ENCODE data around the gene SERPINC1.

Gene SERPINC1

DNA sequence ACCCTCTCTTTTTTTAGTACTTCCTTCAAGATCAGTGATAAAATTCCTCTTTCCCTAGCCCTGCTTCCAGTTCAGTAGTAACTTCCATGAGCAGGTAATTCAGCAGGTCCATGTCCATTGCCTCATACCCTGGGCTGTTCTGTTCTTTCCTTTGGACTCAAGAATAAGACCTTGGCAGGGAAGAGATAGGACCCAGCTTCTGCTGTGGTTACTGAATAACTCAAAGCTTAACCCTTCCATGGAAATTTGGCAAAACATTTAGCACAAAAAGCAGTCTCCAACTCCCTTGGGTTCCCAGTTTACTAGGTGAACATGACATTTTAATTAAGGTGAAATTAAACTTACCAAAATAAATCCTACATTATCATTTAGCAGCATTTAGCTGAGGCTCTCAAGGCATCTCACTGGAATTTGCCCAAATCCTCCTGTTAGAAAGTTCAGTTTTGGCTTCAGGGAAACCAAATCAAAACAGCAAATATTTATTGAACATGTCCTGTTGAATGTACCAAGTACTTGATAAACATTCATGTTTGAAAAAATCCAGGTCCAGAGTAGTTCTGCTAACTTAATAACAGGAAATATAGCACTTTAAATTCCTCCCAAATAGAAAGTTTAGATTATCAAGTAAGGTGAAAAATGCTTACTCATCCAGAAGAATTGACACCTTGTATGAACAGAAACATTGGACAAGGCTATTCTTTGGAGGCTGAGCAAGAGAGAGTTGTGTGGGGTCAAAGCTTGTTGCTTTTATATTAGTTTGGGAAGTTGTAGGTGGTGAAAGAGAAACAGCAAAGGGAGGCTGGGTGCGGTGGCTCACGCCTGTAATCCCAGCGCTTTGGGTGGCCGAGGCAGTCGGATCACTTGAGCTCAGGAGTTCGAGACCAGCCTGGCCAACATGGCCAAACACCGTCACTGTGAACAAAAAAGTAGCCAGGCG, 8.4 kb upstream of the SERPINC1 start:
- Histone ChIP-seq H3K36me3 (ENCODE audit: control insufficient read depth in 1 of 2, insufficient read depth in 2 of 2, low read length in 2 of 2) (no peaks in the 10 kb centered on the region), H3K9me3 (ENCODE audit: control insufficient read depth in 1 of 2, low read length in 2 of 2) (no peaks in the 10 kb centered on the region), H3K4me3 (ENCODE audit: low read depth in 1 of 2, low read length in 2 of 2) (no peak overlapping the region), H3K9ac (ENCODE audit: low read depth in 1 of 2, low read length in 2 of 2) (no peak overlapping the region), H3K27me3 (ENCODE audit: control insufficient read depth in 1 of 2, insufficient read depth in 2 of 2, low read length in 2 of 2) (no peaks in the 10 kb centered on the region), H3K27ac (ENCODE audit: low read depth, low read length) (no peak overlapping the region), H3K4me1 (ENCODE audit: control insufficient read depth in 1 of 2, insufficient read depth in 2 of 2, low read length in 2 of 2) (peaks cover 9 to 11% of the 10 kb centered on the region in 2 donors)

DNA sequence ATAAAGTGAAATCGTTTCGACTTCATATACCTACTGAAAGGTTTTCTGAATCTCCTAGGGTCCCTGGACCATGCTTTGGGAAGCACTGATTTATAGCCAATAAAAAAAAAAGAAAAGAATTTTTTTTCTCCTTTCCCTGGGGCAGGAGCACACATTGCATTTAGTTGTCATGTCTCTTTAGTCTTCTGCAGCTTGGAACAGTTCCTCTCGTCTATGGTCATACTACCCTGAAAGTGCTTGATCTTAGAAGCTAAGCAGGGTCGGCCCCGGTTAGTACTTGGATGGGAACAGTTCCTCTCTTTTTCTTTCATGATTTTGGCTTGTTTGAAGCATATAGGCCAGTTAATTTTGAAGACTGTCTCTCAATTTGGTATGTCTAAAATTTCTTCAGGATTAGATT, 3.7 kb upstream of the SERPINC1 start:
- H3K9me3 ChIP-seq (ENCODE audit: control insufficient read depth in 1 of 2, low read length in 2 of 2) = no peaks in the 10 kb centered on the region
- no peak overlapping the region for H3K4me3 ChIP-seq (ENCODE audit: low read depth in 1 of 2, low read length in 2 of 2)
- H3K9ac ChIP-seq (ENCODE audit: low read depth in 1 of 2, low read length in 2 of 2) = no peak overlapping the region
- no peaks in the 10 kb centered on the region for H3K36me3 ChIP-seq (ENCODE audit: control insufficient read depth in 1 of 2, insufficient read depth in 2 of 2, low read length in 2 of 2)
- no peak overlapping the region for H3K27ac ChIP-seq (ENCODE audit: low read depth, low read length)
- peaks cover 6 to 9% of the 10 kb centered on the region in 2 donors for H3K4me1 ChIP-seq (ENCODE audit: control insufficient read depth in 1 of 2, insufficient read depth in 2 of 2, low read length in 2 of 2)
- no peaks in the 10 kb centered on the region for H3K27me3 ChIP-seq (ENCODE audit: control insufficient read depth in 1 of 2, insufficient read depth in 2 of 2, low read length in 2 of 2)

DNA sequence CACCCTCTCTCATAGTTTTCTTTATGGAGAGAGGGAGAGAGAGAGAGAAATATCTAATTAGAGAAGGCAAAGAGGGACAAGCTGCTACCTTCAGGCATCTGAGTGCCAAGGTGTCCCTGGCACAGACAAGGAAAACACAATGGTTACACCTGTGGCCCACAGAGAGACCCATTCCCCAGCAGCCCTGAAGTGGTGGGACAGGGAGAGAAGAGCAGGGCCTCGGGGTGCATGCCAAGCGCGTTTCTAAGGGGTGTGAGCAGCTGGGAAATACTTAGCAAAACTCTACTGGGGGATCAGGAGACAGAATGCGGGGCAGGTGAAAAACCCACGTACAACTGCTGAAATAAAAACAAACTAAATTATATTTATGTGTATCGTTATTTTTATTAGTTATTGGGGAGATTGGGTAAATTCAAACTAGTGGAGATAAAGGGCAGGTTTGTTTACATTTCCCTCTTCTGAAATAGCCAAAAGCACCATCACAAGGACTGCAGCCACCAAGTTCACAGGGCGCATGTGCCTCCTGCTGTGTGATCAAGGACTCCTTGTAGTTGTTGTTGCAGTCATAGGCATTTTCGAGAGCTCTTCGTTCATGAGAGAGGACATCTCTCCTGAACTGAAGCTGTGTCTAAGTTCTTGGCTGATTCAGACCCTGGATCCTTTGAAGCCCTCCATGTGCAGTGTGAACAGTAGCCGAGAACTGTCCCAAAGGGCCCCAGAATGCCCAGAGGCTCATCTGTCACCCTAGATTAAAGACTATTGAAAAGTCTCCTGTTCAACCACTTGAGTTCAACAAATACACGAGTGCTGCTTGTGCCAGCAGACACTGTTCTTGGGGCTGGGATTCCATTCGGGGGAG, 737 bp upstream of the SERPINC1 start:
- Histone ChIP-seq H3K36me3 (ENCODE audit: control insufficient read depth in 1 of 2, insufficient read depth in 2 of 2, low read length in 2 of 2) (no peaks in the 10 kb centered on the region), H3K27me3 (ENCODE audit: control insufficient read depth in 1 of 2, insufficient read depth in 2 of 2, low read length in 2 of 2) (no peaks in the 10 kb centered on the region), H3K9me3 (ENCODE audit: control insufficient read depth in 1 of 2, low read length in 2 of 2) (no peaks in the 10 kb centered on the region), H3K4me3 (ENCODE audit: low read depth in 1 of 2, low read length in 2 of 2) (no peak overlapping the region), H3K9ac (ENCODE audit: low read depth in 1 of 2, low read length in 2 of 2) (no peak overlapping the region), H3K4me1 (ENCODE audit: control insufficient read depth in 1 of 2, insufficient read depth in 2 of 2, low read length in 2 of 2) (no peaks in the 10 kb centered on the region), H3K27ac (ENCODE audit: low read depth, low read length) (no peak overlapping the region)

DNA sequence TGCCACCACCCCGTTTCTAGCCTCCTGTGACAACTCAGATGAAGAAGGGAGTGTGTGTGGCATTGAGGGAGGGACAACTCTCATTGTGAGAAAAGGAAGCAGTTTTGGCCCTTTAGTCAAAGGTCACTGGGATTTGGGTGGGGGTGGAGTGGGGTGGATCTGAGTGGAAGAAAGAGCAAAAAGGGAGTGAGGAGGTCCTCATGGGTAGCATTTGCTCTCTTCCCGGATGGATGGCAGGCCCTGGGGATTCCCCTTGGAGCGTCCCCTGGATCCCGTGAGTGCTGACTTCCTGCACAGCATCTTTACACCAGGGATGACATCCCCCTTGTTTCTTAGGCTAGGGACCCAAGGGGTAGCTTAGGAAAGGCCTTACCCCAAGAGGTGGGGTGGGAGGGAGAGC, 460 bp downstream of the SERPINC1 start:
- no peak overlapping the region for H3K4me3 ChIP-seq (ENCODE audit: low read depth in 1 of 2, low read length in 2 of 2)
- H3K9ac ChIP-seq (ENCODE audit: low read depth in 1 of 2, low read length in 2 of 2) = no peak overlapping the region
- H3K4me1 ChIP-seq (ENCODE audit: control insufficient read depth in 1 of 2, insufficient read depth in 2 of 2, low read length in 2 of 2) = no peaks in the 10 kb centered on the region
- no peaks in the 10 kb centered on the region for H3K27me3 ChIP-seq (ENCODE audit: control insufficient read depth in 1 of 2, insufficient read depth in 2 of 2, low read length in 2 of 2)
- no peak overlapping the region for H3K27ac ChIP-seq (ENCODE audit: low read depth, low read length)
- no peaks in the 10 kb centered on the region for H3K9me3 ChIP-seq (ENCODE audit: control insufficient read depth in 1 of 2, low read length in 2 of 2)
- no peaks in the 10 kb centered on the region for H3K36me3 ChIP-seq (ENCODE audit: control insufficient read depth in 1 of 2, insufficient read depth in 2 of 2, low read length in 2 of 2)

DNA sequence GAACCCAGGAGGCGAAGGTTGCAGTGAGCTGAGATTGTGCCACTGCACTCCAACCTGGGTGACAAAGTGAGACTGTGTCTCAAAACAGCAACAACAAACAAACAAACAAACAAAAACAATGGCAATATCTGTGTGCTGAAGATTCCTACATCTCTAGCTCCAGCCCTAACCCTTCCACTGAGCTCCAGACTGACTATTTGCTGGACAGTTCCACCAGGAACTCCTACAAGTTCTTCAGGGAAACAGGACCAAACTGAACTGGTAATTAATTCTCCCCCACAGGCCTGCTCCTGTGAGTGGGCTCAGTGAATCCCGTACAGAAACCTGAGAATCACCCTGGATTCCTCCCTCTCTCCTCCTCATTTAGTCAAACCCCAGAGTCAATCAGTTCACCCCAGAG, 1.5 kb downstream of the SERPINC1 start:
- Histone ChIP-seq H3K4me3 (ENCODE audit: low read depth in 1 of 2, low read length in 2 of 2) (no peak overlapping the region), H3K27me3 (ENCODE audit: control insufficient read depth in 1 of 2, insufficient read depth in 2 of 2, low read length in 2 of 2) (no peaks in the 10 kb centered on the region), H3K27ac (ENCODE audit: low read depth, low read length) (no peak overlapping the region), H3K4me1 (ENCODE audit: control insufficient read depth in 1 of 2, insufficient read depth in 2 of 2, low read length in 2 of 2) (no peaks in the 10 kb centered on the region), H3K9ac (ENCODE audit: low read depth in 1 of 2, low read length in 2 of 2) (no peak overlapping the region), H3K36me3 (ENCODE audit: control insufficient read depth in 1 of 2, insufficient read depth in 2 of 2, low read length in 2 of 2) (no peaks in the 10 kb centered on the region), H3K9me3 (ENCODE audit: control insufficient read depth in 1 of 2, low read length in 2 of 2) (no peaks in the 10 kb centered on the region)

DNA sequence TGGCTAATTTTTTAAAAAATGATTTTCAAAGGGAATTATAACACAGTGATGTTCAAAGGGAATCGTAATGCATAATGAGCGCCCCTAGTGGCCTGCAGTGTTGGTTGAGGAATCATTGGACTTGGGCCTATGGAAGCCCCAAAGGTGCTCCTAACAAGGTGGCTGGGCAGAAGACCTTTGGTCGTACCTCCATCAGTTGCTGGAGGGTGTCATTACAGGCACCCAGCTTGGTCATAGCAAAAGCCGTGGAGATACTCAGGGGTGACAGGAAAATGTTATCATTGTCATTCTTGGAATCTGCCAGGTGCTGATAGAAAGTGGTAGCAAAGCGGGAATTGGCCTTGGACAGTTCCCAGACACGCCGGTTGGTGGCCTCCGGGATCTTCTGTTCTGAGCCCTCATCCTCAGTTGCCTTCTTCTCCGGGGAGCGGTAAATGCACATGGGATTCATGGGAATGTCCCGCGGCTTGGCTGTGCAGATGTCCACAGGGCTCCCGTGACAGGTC, 2.7 kb downstream of the SERPINC1 start:
- Histone ChIP-seq H3K9me3 (ENCODE audit: control insufficient read depth in 1 of 2, low read length in 2 of 2) (no peaks in the 10 kb centered on the region), H3K4me1 (ENCODE audit: control insufficient read depth in 1 of 2, insufficient read depth in 2 of 2, low read length in 2 of 2) (no peaks in the 10 kb centered on the region), H3K27me3 (ENCODE audit: control insufficient read depth in 1 of 2, insufficient read depth in 2 of 2, low read length in 2 of 2) (no peaks in the 10 kb centered on the region), H3K9ac (ENCODE audit: low read depth in 1 of 2, low read length in 2 of 2) (no peak overlapping the region), H3K4me3 (ENCODE audit: low read depth in 1 of 2, low read length in 2 of 2) (no peak overlapping the region), H3K27ac (ENCODE audit: low read depth, low read length) (no peak overlapping the region), H3K36me3 (ENCODE audit: control insufficient read depth in 1 of 2, insufficient read depth in 2 of 2, low read length in 2 of 2) (no peaks in the 10 kb centered on the region)

DNA sequence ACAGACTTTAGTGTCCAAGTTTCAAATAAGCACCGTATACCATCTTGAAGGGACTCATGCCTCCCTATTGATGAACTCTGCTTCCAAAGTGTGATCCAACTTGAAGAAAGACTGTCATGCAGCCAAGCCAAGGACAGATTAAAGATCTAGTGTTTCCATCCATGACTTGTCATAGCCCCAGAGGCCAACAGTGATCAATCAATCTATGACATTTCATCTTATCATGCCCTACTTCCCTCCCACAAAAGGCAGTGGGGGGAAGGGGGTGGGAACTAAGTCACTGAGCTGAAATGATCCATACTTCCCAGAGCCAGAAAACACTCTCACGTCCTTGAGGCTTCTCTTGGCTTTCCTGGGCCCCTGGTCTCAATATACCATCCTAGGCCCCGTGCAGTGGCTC, 4.0 kb downstream of the SERPINC1 start:
- Histone ChIP-seq H3K36me3 (ENCODE audit: control insufficient read depth in 1 of 2, insufficient read depth in 2 of 2, low read length in 2 of 2) (no peaks in the 10 kb centered on the region), H3K27me3 (ENCODE audit: control insufficient read depth in 1 of 2, insufficient read depth in 2 of 2, low read length in 2 of 2) (no peaks in the 10 kb centered on the region), H3K27ac (ENCODE audit: low read depth, low read length) (no peak overlapping the region), H3K9ac (ENCODE audit: low read depth in 1 of 2, low read length in 2 of 2) (no peak overlapping the region), H3K9me3 (ENCODE audit: control insufficient read depth in 1 of 2, low read length in 2 of 2) (no peaks in the 10 kb centered on the region), H3K4me1 (ENCODE audit: control insufficient read depth in 1 of 2, insufficient read depth in 2 of 2, low read length in 2 of 2) (no peaks in the 10 kb centered on the region), H3K4me3 (ENCODE audit: low read depth in 1 of 2, low read length in 2 of 2) (no peak overlapping the region)

DNA sequence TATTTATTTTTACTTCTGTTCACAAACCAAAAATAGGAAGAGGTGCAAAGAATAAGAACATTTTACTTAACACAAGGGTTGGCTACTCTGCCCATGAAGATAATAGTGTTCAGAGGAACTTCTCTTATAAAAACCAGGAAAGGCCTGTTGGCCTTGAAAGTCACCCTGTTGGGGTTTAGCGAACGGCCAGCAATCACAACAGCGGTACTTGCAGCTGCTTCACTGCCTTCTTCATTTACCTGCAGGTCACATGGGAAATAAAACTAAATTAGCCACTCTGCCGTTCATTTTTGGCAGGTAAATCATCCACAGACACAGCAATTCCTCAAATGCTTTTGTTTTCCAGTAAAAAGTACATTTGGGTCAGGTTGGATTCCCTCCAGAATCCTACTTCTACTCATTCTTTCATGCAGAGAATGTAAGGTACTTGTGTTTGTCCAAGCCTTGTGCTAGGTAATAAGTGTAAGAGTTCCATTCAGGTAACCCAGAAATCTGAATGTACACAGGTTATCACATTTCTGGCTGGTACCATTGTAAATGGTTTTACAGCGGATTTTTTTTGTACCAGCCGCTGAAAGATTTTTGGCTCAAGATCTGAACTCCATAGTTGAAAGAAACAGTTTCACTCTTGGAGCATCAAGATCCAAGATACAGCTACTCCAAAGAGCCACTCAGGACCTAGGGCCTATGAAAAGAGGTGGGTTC, 13.1 kb downstream of the SERPINC1 start:
- Histone ChIP-seq H3K9ac (ENCODE audit: low read depth in 1 of 2, low read length in 2 of 2) (no peak overlapping the region), H3K36me3 (ENCODE audit: control insufficient read depth in 1 of 2, insufficient read depth in 2 of 2, low read length in 2 of 2) (no peaks in the 10 kb centered on the region), H3K4me1 (ENCODE audit: control insufficient read depth in 1 of 2, insufficient read depth in 2 of 2, low read length in 2 of 2) (no peaks in the 10 kb centered on the region), H3K4me3 (ENCODE audit: low read depth in 1 of 2, low read length in 2 of 2) (no peak overlapping the region), H3K9me3 (ENCODE audit: control insufficient read depth in 1 of 2, low read length in 2 of 2) (no peaks in the 10 kb centered on the region), H3K27me3 (ENCODE audit: control insufficient read depth in 1 of 2, insufficient read depth in 2 of 2, low read length in 2 of 2) (no peaks in the 10 kb centered on the region), H3K27ac (ENCODE audit: low read depth, low read length) (no peak overlapping the region)

DNA sequence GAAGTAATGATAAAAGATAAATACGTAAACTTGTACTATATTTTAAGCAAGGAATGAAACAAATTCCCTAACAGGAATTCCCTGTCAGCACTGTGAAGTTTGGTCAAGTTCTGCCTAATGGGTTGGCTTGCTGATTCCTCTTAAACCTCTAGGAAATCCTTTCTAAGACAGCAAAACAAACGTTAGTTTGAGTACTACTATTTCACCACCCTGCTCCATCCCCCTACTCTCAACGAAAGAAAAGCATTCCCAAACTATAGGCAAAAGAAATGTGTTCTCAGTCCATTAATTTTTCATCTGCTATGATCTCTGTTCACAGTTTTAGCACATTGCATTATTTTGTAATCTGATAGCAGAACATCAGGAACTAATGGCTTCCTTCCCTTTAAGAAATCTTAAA, 16.1 kb downstream of the SERPINC1 start:
- H3K27me3 ChIP-seq (ENCODE audit: control insufficient read depth in 1 of 2, insufficient read depth in 2 of 2, low read length in 2 of 2) = no peaks in the 10 kb centered on the region
- H3K4me1 ChIP-seq (ENCODE audit: control insufficient read depth in 1 of 2, insufficient read depth in 2 of 2, low read length in 2 of 2) = no peaks in the 10 kb centered on the region
- no peak overlapping the region for H3K27ac ChIP-seq (ENCODE audit: low read depth, low read length)
- no peak overlapping the region for H3K4me3 ChIP-seq (ENCODE audit: low read depth in 1 of 2, low read length in 2 of 2)
- H3K36me3 ChIP-seq (ENCODE audit: control insufficient read depth in 1 of 2, insufficient read depth in 2 of 2, low read length in 2 of 2) = no peaks in the 10 kb centered on the region
- no peaks in the 10 kb centered on the region for H3K9me3 ChIP-seq (ENCODE audit: control insufficient read depth in 1 of 2, low read length in 2 of 2)
- H3K9ac ChIP-seq (ENCODE audit: low read depth in 1 of 2, low read length in 2 of 2) = no peak overlapping the region

All from duodenal mucosa (tissue), 2 donors.